AG09319 (cell line): ENCODE data around the gene C11orf24.

ENCODE experiments used
- DNase-seq: peaks from one replicate; pipeline ENCODE4 v3.0.0-alpha.2; 2010; ENCODE audit warnings: low read depth; ENCODE audit errors: extremely low read depth
- CTCF ChIP-seq: IDR thresholded peaks from 2 replicates; pipeline ENCODE4 v1.5.1; 2011; ENCODE audit warnings: low read depth, mild to moderate bottlenecking, inconsistent platforms, low read length, moderate library complexity

C11orf24 gene

DNA sequence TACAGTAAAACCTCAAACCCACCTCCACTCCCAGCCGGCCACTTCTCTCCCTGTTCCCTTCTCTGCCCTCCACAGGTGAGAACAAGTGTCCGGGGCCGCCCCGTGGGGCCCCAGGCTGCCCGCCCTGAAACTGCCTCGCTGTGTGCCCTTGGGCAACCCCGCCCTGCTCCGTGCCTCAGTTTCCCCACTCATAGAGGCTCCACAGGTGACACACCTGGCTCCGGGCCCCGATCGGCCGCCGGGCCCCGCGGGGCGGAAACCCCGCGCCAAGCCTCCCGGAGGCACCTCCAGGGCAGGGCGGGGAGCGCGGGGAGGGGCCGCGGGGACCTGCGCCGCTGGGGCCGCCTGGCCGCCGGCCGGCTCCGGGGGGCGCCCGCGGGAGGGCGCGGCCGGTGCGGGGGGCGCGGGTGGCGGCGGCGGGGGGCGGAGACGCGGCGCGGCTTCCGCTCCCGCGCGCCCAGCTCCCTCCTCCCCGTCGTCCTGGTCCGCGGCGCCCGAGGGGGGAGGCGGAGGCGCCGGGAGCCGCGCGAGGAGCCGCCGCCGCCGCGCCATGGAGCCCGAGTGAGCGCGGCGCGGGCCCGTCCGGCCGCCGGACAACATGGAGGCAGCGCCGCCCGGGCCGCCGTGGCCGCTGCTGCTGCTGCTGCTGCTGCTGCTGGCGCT, 40.5 kb upstream of the C11orf24 start, which contains the start of gene LRP5:
Gene LRP5, plus strand, starts transcription at position 475 of the 663 bp plus-strand sequence. Its CDS starts 124 bp downstream, at position 599.
- no peak for DNase-seq
- TF ChIP-seq CTCF: no peak

GRCh38 chr11:68311160-68312116, 39.7 kb upstream of the C11orf24 start:
- TF ChIP-seq CTCF: no peak
- no peak for DNase-seq

- no peak for DNase-seq
- no peak for TF ChIP-seq CTCF
These were observed 37.9 kb upstream of the C11orf24 start for GRCh38 chr11:68309621-68310185.

DNA sequence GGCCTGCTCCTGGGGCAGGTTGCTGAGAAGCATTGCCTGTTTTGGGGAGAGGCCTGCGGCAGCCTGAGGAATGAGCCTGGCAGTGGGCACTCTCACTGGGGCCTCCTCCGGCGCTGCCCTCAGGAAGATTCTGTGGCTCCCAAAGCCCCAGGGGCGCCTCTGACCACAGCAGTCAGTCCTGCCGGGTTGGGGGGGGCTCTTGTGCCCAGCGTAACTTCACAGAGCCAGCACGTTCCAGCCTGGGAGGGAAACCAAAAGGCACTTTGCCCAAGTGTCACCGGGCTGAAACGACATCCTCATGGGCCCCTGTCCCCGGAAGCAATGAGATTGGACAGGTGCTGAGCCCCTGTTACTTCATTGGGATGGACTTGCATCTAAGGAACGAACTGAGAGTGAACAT, 36.3 kb upstream of the C11orf24 start:
- TF ChIP-seq CTCF: no peak
- no peak for DNase-seq

GRCh38 chr11:68306636-68307035, 34.9 kb upstream of the C11orf24 start:
- no peak for DNase-seq
- TF ChIP-seq CTCF: no peak

GRCh38 chr11:68303982-68304780, 32.4 kb upstream of the C11orf24 start:
- no peak for DNase-seq
- TF ChIP-seq CTCF: no peak
